HG03565 (cell line): Measurements from ENCODE around the gene ERG.

Experiments
- ATAC-seq: cut with Tn5 transposase; IDR thresholded peaks from one replicate; pipeline ENCODE4 v1.9.1; 2021; ENCODE audit warnings: mild to moderate bottlenecking, moderate library complexity; ENCODE audit not compliant: unreplicated experiment

The ERG gene

DNA sequence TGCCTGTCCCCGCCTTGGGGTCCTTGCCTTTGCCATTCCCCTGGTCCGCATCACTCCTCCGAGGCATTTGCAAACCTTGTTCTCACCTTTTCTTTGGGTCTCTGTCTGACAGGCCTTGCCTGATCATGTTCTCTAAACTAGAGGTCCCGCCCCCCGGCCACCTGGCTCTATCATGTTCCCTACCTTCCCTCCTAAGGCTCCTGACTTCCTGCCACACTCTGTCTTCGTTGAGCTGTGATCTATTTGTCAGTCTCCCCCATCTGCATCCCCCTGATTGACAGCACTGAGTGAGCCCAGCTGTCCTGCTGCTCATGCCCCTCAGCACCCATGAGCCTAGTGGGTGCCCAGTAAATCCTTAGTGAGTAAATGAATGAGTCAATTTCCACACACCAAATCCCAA is 22.8 kb downstream of the ERG start:
- ATAC-seq: no peak

DNA sequence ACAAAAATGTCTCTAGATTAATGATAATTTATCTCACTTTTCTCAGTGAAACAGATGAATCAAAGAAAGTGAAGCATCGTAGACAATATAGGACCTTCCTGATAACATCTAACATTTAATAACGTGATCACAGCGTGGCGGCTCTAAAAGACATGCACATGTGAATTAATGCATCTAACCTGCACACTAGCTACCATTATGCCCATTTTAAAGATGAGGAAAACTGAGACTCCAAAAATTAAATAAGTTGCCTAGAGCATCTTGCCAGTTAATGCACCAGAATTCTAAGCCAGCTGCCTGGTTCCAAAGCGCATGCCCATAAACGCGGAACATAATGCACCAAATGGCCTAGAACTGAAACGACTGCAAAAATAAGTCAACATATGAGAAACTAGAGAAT is 23.5 kb downstream of the ERG start:
- ATAC-seq: no peak

DNA sequence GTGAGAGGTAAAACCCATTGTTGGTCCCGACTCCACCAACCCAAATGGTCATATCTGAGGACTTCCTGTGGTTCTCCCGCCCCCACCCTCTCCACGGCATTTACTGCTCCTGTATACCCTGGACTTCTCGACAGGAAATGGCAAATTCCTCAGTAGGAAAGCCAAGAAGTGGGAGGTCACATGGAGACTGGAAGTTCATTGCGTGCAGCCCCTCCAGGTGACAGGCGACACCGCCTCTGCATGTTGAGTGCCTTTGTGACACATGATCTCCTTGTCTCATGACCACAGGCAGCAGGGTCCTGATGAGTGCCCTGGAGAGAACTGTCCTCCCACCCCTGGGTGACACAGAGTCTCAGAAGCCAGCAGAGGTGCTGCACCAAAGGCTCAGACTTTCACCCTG is 24.2 kb downstream of the ERG start:
- ATAC-seq: no peak

DNA sequence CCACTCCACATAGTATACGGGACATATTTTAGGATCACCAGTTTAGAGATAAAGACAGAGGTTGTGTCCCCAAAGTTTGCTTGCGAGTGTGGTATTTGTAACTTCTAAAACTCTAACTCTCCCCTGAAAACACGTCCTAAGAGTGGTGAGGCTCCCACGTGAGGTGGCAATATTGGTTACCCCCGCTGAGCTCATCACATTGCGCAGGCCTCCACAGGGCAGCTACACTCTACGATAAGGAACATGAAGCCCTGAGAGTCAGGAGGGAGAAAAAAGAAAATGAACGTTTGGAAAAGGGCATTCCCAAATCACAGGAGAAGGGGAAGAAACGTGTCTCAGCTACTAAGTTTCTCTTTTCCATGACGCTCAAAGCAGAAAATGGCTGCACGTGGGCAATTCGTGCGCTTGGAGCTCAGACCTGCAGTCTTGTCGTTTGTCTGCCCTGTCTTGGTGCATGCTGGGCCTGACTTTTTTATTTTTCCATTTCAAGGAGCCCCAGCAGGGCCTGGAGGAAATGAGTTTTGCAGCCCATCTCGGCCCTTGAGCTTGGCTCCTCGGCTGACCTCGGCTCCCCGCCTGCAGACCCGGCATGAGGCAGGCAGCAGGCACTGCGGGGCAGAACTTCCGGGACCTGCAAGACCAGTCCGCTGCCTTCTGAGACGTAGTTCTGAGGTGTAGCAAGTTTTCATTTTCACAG is 25.7 kb downstream of the ERG start:
- ATAC-seq: no peak

DNA sequence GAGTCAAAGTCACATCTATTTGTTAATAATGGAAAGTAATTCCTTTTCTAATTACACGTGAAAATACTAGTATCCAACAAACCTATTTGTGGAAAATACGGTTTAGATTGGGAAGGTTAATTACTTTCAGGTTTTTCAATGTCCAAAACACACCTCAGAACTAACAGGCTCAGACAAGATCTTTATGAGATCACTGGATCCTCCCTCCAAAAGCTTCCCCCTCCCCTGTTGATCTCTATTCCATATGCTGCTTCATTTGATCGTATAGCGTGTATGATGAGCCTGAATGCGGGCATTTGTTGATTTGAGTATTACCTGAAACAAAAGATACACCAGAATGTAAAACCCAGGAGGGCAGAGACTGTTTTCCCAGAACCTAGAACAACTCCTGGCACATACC is 26.5 kb downstream of the ERG start:
- ATAC-seq: no peak

DNA sequence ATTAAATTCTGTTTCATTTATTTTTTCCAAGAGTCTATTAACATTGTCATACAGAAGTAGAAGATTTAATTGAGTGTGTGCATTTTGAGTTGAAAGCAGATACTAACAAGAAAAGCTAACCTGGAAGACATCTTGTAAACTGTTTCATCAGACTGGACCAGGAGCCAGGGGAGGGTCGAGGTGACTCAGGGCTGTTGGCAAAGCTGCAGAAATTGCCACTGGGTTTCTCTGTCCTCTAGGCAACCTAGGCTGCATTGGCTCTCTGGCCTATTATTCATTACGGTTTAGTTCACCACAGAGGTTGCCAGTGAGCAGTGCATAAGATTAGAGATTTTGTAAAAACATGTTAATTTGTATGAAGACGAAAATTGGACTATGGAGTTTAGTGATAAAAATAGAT is 27.5 kb downstream of the ERG start:
- no peak for ATAC-seq

DNA sequence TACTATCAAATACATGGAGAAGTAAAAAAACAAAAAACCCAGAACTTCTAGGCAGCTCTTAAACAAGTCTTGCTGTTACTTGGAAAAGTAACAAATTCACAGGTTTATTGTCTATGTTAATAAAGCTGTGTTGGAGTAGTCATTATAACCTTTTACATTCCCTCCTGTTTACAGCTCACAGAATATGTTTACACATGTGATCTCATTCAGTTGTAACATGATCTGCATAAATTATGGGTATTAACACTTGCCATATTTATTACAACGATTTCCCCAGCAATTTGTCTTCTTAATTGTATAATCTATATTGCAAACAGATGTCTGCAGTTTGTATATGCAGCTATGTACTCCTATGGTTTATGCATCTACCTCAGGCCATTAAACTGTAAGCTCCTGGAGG is 28.6 kb downstream of the ERG start:
- no peak for ATAC-seq

DNA sequence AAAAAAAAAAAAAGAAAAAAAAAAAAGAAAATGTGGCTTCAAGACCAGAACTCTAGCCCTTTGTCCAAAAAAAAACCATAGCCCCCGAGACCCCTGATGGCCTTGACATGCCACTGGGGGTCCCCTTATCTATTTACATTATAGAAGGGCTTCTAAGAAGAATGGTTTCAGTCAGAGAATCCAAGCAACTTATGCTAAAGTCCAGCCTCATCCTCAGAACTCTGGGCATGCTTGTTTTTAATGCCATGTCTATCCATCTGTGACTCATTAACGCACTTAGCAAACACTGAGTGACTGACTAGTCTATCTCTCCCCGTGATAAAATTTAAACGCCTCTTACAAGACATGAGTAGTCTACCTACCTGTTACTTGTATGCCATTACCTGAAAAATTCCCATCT is 29.3 kb downstream of the ERG start:
- no peak for ATAC-seq

DNA sequence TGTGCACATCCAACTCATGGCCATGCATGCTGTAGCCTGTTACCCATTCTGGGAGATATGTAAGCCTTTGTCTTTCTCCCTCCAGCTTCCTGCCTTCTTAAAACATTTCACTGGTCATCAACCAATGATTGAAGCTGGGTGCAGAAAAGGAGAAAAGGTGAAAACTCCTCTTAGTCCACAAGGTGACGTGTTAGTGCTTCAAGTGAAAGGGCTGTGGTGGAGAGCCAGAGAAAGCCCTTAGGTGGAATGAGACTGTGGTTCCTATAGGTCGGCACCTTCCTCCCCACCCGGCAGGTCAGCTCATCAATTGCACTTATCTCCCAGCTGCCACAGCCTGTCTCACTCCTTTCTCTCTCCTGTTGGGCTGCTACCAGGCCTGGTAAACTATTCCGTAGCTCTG is 30.4 kb downstream of the ERG start:
- ATAC-seq: no peak

DNA sequence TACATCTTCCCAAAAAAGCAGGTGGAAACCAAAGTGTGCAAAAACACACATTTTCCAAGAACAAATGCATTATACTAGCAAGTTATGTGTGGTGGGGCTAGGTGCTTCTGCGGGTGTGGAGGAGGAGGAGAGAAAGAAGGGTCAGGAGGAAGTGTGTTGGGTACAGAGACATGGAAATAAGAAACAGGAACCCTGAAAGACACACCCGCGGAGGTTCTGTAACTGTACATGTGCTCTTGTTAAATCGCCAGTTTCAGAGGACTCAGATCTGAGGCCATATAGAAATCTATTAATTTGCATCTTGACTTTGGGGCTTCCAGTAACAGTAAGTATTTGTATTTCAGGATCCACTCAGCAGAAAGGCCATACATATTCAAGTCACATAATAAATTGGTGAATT is 30.9 kb downstream of the ERG start:
- ATAC-seq: no peak

DNA sequence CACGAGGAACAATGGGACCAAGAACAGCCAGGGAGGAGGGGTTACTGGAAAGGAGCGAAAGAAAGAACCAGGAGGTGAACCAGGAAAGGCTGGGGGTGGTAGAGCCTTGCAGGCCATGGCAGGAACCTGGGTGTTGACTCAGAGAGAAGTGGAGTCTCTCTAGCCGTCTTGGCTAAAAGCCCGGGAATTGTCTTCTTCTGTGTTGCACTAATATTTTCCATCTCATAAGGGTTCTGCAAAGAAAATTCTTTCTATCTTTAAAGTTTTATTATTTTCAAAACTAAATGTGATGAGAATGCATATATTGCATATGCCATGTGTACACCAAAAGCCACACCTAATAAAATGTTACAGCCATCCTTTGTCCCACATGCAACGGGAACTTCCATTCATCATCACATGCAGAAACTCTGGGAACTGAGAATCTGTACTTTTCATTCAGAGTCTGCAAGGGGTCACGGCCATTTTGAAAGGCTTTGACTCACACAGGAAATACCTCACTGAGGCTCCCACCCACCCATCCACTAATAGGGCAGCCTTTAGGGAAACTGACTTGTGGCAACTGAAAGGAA is 38.0 kb downstream of the ERG start:
- ATAC-seq: no peak

DNA sequence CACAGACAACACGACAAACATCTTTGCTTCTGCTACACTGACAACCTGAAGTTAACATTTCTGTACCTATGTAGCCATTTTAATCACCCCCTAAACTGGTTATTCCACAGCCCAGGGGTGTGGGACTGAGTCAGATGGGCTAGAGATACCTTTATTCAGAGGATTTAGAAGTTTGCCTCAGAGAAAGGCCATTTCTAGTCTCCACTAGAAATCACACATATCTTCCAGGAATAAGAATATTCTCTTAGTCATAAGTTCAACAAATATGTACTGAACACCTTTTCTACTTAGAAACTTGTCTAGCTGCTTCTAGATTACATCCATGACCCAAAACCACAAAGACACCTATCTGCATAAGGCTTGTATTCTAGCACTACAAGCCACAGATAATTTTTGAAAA is 38.8 kb downstream of the ERG start:
- no peak for ATAC-seq

DNA sequence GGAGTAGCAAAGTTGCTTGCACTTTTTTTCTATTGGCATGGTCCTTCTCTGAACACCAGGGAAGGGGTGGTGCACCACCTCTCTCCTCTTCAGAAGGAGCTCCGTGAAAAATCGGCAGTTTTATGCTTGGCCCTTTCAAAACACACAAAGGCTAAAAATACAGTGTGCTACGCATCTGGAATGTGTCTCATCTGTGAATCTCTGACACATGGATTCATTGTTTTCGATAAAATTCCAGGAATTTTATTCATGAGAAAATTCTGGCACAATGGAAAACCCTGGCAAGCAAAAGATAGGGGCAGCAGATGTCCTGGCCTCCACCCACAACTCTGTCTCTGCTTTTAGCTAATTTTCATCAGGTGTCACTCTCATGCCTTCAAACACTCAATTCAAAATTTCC is 42.9 kb downstream of the ERG start:
- ATAC-seq: no peak

DNA sequence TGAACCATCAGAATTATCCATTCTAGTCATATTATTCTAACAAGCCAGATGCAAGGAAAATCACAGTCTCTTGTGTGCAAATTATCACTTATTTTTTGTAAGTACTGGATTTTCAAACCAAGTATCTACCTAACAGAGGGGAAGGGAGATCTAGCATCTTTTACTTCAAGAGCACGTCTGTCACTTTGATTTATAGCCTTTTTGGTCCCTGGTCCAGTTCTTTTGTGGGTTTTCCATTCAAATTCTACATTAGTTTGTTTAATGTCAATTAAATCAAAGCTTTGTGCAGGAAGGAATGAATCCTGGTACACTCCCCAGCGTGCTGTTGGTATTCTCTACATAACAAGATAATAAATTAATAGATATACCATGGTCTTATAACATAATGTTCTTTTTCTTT is 43.6 kb downstream of the ERG start:
- ATAC-seq: no peak

DNA sequence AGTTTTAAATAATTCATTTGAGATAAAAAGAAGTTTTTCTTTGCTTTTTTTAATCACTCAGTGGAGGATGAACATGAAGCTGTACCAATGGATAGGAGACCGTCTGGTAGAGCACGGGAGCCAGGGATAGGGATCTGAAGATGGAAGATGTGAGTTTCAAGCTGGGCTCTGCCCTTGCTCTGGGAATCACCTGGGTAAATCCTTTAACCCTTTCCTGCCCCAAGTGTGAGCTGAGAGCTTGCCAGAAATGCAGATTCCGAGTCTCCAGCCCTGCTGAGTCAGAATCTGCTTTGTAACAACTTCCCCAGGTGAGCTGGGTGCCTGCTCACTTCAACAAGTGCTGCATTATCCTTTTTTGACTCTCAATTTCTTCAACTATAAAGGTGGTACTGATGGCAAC is 44.1 kb downstream of the ERG start:
- ATAC-seq: no peak

DNA sequence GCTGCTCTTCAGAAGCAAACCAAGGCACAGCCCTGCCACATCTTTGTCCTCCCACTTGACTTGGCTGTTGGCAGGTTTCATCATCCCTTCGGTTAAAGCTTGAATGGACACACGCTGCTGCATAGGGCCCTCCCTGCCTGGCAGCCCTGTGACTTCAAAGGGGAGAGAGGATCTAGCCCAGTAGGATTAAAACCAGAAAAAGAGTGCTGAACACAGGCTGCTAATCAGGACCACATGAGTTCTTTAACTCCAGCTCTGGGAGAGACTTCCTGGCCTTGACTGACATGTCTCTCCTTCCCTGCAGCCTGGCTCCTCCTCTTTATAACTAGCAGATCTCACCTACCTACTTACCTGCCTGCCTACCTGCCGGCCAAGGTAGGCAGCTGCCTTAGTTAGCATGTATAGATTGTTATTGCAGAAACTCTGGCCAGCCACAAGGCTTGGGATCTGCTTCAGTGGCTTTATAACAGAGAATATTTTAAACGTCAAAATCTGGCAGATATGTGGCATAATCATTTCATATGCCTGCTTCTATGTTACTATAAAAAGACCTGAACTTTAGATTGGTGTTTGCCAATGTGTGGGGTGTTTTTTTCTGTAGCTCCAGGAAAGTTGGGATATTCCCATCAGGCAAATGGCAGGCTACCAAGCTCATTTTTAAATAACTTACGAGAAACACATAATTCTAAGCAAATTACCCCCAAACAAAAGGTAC is 49.4 kb downstream of the ERG start:
- ATAC-seq: no peak

DNA sequence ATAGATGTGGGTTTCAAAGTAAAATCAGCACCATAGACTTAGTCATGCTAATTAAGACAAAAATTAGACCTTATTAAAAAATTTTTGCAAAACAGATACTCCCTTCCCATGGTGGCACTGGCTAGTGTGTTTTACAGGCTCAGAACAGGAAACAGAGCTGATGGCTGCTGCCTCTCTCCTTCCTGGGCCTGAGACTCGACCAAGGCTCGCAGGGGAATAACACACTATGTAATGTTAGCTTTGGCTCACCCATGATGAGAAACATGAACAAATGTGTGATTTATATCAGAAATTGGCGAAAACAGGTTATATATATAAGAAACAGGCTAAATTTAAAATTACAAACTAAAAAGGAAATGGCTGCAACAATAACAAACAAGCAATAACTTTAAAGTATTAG is 50.7 kb downstream of the ERG start:
- ATAC-seq: no peak

DNA sequence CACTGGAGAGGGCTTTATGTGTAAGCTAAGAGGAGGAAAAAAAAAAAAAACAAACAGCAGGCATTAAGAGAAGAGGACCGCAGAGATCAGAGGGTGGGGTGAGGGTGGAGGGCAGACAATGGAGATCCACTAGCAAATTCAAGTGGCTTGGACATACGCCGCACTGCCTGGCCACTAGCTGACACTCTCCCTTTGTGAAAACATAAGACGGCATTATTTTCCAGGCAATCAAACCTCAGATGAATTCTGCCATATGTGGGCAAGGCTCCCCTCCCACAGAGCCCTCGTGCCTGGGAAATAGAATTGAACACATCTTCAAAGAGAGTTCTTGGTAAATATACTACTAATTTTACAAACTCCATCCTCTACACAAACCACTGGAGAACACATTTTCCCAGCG is 53.6 kb downstream of the ERG start:
- no peak for ATAC-seq

DNA sequence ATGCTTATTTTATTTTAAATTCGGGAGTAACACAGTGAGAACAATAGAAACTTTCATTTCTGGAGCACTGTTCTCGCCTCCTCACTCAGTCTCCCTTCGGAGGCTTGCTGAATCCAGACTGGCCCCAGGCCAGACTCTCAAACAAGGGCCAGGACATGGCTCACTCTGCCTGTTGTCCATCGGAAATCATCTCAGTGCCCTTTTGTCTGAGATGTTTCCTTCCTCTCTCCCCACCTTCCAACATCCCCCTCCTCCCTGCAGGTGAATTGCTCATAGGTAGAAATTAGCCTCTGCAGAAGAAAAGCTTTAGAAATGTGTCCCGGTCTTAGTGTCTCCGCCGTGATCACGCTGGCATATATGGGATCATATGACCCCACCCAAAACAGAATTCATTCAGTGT is 55.2 kb downstream of the ERG start:
- ATAC-seq: no peak

DNA sequence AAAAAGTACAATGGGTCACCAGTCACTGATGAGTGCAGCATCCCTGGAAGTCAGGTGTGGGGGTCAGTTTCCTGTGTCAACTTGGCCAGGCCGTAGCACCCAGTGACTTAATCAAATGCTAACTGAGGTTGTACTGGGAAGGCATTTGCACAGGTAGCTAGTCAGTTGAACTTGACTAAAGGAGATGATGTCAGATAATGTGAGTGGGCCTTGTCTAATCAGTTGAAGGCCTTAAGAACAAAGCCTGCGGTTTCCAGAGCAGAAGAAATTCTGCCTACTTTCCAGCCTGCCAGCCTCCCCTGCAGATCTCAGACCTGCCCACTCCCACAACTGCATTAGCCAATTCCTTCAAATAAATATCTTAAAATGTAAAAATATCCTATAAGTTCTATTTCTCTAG is 57.1 kb downstream of the ERG start:
- ATAC-seq: no peak

DNA sequence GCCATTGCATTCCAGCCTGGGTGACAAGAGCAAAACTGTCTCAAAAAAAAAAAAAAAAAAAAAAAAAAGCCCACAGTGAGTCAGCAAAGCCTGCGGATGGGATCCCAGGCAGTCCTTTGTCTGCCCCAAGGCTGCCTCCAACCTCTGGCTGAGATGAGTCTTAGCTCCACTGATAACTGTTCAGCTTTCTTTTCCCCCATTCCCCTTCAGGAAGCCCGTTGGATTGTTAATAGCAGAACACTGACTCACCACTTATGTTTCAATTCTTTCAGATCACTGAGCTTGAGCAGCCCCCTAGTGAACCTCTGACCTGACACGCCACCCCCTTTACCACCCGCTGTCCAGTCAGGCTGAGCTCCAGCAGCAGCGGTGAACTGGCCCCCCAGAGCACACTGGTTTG is 57.5 kb downstream of the ERG start:
- ATAC-seq: no peak

DNA sequence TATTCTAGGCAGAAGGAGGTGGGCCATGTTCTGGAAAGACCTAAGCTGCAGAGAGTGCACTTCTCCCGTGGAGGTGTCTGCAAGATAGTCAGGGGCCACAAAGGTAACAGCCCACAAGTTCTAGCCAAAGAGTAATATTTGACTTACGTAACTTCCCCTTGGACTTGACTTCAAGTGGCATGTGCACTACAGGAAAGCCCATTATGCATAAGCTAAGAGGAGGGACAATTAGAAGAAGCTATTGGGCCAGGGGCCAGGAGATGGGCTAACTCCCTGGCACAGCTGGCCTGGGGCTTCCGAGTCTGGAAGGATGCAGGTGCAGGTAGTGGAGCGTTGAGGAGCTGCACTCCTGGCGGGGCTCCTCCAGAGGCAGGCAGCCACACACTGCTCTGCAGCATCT is 58.3 kb downstream of the ERG start:
- no peak for ATAC-seq

DNA sequence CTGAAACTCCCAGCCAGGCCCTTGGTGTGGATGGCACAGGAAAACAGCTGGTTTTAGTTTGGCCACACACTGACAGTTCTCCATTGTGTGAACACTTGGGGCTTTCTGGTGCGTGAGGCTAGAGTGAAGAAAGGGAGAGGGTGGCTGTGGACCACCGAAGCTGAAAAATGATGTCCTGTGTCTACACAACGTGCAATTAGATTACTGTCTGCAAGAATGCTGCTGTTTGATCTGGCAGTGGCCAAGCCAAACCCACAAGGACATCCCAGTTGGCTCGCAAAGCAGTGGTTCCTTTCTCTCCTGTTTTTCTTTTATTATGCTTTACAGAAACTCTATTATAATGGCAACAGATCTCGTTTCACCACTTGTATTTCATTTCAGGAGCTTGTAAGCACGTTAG is 58.9 kb downstream of the ERG start:
- ATAC-seq: no peak
